ENCODE measurements around the gene ADH7.

ADH7 gene

DNA sequence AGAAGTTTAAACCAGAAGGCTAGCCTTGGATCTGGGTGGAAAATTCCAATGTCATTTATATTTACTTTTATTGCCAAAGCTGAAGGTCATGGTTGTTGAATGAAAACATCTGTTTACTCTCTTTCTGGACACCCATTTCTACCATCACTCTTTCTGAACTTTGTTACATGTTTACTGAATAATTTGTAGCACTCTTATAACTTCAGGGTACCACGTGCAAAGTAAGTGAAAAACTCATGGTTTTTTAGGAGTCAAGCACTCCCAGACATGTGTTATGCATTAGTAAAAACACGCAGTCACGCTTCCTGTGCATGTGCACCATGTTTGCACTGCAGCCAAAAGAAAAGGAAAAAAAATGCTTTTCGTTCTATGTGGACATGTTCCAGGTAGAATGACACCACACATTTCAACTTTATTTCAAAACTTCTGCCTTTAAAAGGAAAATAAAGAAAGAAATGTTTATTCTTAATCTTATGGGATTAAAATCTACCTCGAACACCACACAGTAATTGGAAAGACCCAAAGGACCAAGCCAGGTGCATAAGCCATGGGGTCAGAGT, 51.2 kb downstream of the ADH7 start:
- no peak for TF ChIP-seq CTCF (IDR thresholded peaks at IDR 0.05; ENCODE audit: extremely low read depth, insufficient read depth, missing control alignments)
- DNase-seq (ENCODE audit: low spot score), result no peak
- in situ Hi-C loops (cut with MboI; ENCODE audit: low pct_unique_long_range_greater_than_20kb, low sequenced_read_pairs, unreplicated experiment), result no loop called here

DNA sequence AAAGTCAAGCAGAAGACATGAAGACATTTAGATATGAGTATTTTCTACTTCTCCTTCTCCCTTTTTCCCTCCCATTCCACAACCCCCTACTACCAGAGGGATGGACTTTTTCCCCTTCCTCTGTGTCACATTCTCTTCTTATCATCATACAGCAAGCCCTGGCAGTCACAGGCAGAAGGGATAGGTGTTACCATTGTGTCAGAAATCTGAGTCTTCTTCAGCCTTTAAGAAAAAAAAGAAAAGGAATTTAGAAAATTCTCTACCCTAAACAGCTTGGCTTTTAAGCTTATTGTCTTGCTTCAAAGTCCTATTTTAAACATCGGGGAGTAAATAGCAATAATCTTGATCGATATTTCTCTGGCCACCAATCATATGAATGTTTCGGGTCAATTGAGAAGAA, 51.7 kb downstream of the ADH7 start:
- TF ChIP-seq CTCF (IDR thresholded peaks at IDR 0.05; ENCODE audit: extremely low read depth, insufficient read depth, missing control alignments), result no peak
- in situ Hi-C loops (cut with MboI; ENCODE audit: low pct_unique_long_range_greater_than_20kb, low sequenced_read_pairs, unreplicated experiment), result no loop called here

GRCh38 chr4:99382745-99383360, 52.3 kb downstream of the ADH7 start:
- no peak for TF ChIP-seq CTCF (IDR thresholded peaks at IDR 0.05; ENCODE audit: extremely low read depth, insufficient read depth, missing control alignments)
- no peak for DNase-seq (ENCODE audit: low spot score)
- in situ Hi-C loops (cut with MboI; ENCODE audit: low pct_unique_long_range_greater_than_20kb, low sequenced_read_pairs, unreplicated experiment), result no loop called here

More for the DNA sequence above, 51.7 kb downstream of the ADH7 start:
- DNase-seq (ENCODE audit: low spot score), result no peak

- in situ Hi-C loops (cut with MboI; ENCODE audit: low pct_unique_long_range_greater_than_20kb, low sequenced_read_pairs, unreplicated experiment), result no loop called here
- TF ChIP-seq CTCF (IDR thresholded peaks at IDR 0.05; ENCODE audit: extremely low read depth, insufficient read depth, missing control alignments), result no peak
Measured at GRCh38 chr4:99381588-99382175, 53.5 kb downstream of the ADH7 start.

DNA sequence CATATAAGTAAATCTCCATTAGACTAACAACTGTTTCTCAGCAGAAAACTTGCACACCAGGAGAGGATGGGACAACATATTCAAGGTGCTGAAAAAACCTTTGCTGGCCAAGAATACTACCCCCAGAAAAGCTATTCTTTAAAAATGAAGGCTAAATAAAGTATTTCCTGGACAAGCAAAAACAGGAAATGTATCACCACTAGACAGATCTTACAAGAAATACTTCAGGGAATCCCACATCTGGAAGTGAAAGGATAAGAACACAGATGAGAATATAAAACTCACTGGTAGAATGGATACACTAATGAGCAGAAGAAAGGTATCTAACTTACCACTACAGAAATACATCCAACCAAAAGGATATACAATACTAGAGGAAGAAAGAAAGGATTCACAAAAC, 55.6 kb downstream of the ADH7 start:
- no peak for TF ChIP-seq CTCF (IDR thresholded peaks at IDR 0.05; ENCODE audit: extremely low read depth, insufficient read depth, missing control alignments)
- DNase-seq (ENCODE audit: low spot score), result no peak
- in situ Hi-C loops (cut with MboI; ENCODE audit: low pct_unique_long_range_greater_than_20kb, low sequenced_read_pairs, unreplicated experiment), result no loop called here

More at GRCh38 chr4:99381588-99382175, 53.5 kb downstream of the ADH7 start:
- DNase-seq (ENCODE audit: low spot score), result no peak

- TF ChIP-seq CTCF (IDR thresholded peaks at IDR 0.05; ENCODE audit: extremely low read depth, insufficient read depth, missing control alignments), result no peak
- in situ Hi-C loops (cut with MboI; ENCODE audit: low pct_unique_long_range_greater_than_20kb, low sequenced_read_pairs, unreplicated experiment), result no loop called here
Measured at GRCh38 chr4:99378876-99379275, 56.3 kb downstream of the ADH7 start.

More at GRCh38 chr4:99378876-99379275, 56.3 kb downstream of the ADH7 start:
- DNase-seq (ENCODE audit: low spot score), result no peak
